H1 (cell line): ENCODE measurements around the gene PARM1. TPM values are rescaled to one million over a fixed set of nuclear protein-coding genes. Genes with fewer than 3 reads are reported as not detected.

Source experiments
- E2F6 ChIP-seq: IDR thresholded peaks from 2 replicates; pipeline ENCODE4 v1.6.1; 2012; ENCODE audit warnings: inconsistent platforms
- GTF2F1 ChIP-seq: IDR thresholded peaks from 2 replicates; pipeline ENCODE4 v1.6.1; 2012; ENCODE audit warnings: low read depth, low read length, improper control_type of control experiment, borderline replicate concordance
- PHF8 ChIP-seq: fragments of 200-600 bp; sonication (generic); conservative IDR thresholded peaks from 2 replicates; pipeline ENCODE4 v1.7.1; 2012; ENCODE audit warnings: low read depth, mild to moderate bottlenecking, inconsistent platforms, low read length, moderate library complexity
- RAD21 ChIP-seq, 2 experiments: IDR thresholded peaks in 1 of 2; conservative IDR thresholded peaks in 1 of 2; 2 replicates each; pipeline ENCODE4 v1.6.1; 2011; ENCODE audit warnings: low read depth in 2 of 2, low read length in 2 of 2, improper control_type of control experiment in 1 of 2, inconsistent platforms in 1 of 2, mild to moderate bottlenecking in 1 of 2, moderate library complexity in 1 of 2
- SAP30 ChIP-seq: fragments of 300-600 bp; sonication (generic); IDR thresholded peaks from 2 replicates; pipeline ENCODE4 v1.7.1; 2012; ENCODE audit warnings: low read length, moderate library complexity, mild to moderate bottlenecking, inconsistent platforms; ENCODE audit not compliant: insufficient read depth, insufficient replicate concordance
- USF2 ChIP-seq: IDR thresholded peaks from 2 replicates; pipeline ENCODE4 v1.6.1; 2011; ENCODE audit warnings: low read length, improper control_type of control experiment
- polyA plus RNA-seq, 7 experiments: library from polyadenylated mRNA; depleted of rRNA in 3 of 7; stranded (reverse) in 5 of 7; unstranded in 2 of 7; fragments of >200 nt in 5 of 7; fragments of 200-250 nt in 2 of 7; gene quantifications; 1 replicate in 5 of 7; 2 replicates in 1 of 7; 4 replicates in 1 of 7; pipeline versions ENCODE4 v1.2.1 to v1.2.3, GENCODE V29; 2011 to 2013; ENCODE audit warnings: missing spikeins in 2 of 7, mixed read lengths in 2 of 7
- total RNA-seq: library from RNA; stranded (reverse); fragmentation: NEBNext Ultra II Directional; extraction: Animal tissue kit (Norgen Biotek cat#: 25700); gene quantifications from 2 replicates; pipeline ENCODE4 v1.2.1, GENCODE V29; 2021

PARM1 gene
- total and polyA plus RNA-seq, 2 of the 8 experiments (the other 6 are each of a cell fraction or from before 2014, with no cell fraction given), result 2.0 to 5.3 TPM

- TF ChIP-seq E2F6 (no peak), PHF8 (no peak), RAD21 (IDR thresholded peaks at IDR 0.05 in 1 of 2, conservative IDR thresholded peaks at IDR 0.05 in 1 of 2; ENCODE audit: low read depth in 2 of 2, low read length in 2 of 2) (no peak), SAP30 (no peak), USF2 (no peak), GTF2F1 (no peak)
Observed at GRCh38 chr4:75065909-75066308, 133.0 kb downstream of the PARM1 start (continued).
